GM18867 (cell line): ENCODE measurements around the gene TRAPPC3L.

Experiments used
- ATAC-seq: cut with Tn5 transposase; IDR thresholded peaks from one replicate; pipeline ENCODE4 v1.9.1; 2021; ENCODE audit warnings: mild to moderate bottlenecking, moderate library complexity; ENCODE audit not compliant: unreplicated experiment

TRAPPC3L gene

GRCh38 chr6:116445102-116445501, 100.4 kb downstream of the TRAPPC3L start:
- no peak for ATAC-seq
